HG03457 (cell line): ENCODE results near the gene DRAM2.

Source experiments
- ATAC-seq: cut with Tn5 transposase; IDR thresholded peaks from one replicate; pipeline ENCODE4 v1.9.1; 2021; ENCODE audit warnings: moderate number of reproducible peaks; ENCODE audit not compliant: unreplicated experiment

DRAM2 gene

GRCh38 chr1:111139956-111140679 is at the start of gene DRAM2, which contains the start of gene CEPT1:
Gene DRAM2, minus strand, starts transcription at chr1:111140093. Its CDS starts 8,539 bp downstream, at chr1:111131554.
Gene CEPT1, plus strand, starts transcription at chr1:111140223. Its CDS starts 7,492 bp downstream, at chr1:111147715.
- ATAC-seq, result peak; percentile 50

- ATAC-seq, result no peak
Observed at GRCh38 chr1:111184663-111185062, 44.8 kb upstream of the DRAM2 start.

- ATAC-seq, result no peak
Observed at GRCh38 chr1:111183308-111184069, 43.6 kb upstream of the DRAM2 start.

- ATAC-seq, result no peak
Observed at GRCh38 chr1:111182052-111182451, 42.2 kb upstream of the DRAM2 start.

GRCh38 chr1:111179968-111180533 is 40.2 kb upstream of the DRAM2 start:
- no peak for ATAC-seq

GRCh38 chr1:111176678-111177077 is 36.8 kb upstream of the DRAM2 start:
- ATAC-seq, result peak; percentile 55

- ATAC-seq, result no peak
Observed at GRCh38 chr1:111175349-111175748, 35.5 kb upstream of the DRAM2 start.

- ATAC-seq, result no peak
Observed at GRCh38 chr1:111174070-111174469, 34.2 kb upstream of the DRAM2 start.

- no peak for ATAC-seq
Observed at GRCh38 chr1:111172463-111172862, 32.6 kb upstream of the DRAM2 start.

- no peak for ATAC-seq
Observed at GRCh38 chr1:111164151-111164550, 24.3 kb upstream of the DRAM2 start.

GRCh38 chr1:111163363-111163762 is 23.5 kb upstream of the DRAM2 start:
- no peak for ATAC-seq

GRCh38 chr1:111162488-111162880 is 22.6 kb upstream of the DRAM2 start:
- ATAC-seq, result no peak

- no peak for ATAC-seq
Observed at GRCh38 chr1:111161843-111162487, 22.1 kb upstream of the DRAM2 start.

GRCh38 chr1:111157431-111157830 is 17.5 kb upstream of the DRAM2 start:
- ATAC-seq, result no peak

- no peak for ATAC-seq
Observed at GRCh38 chr1:111154021-111154999, 14.4 kb upstream of the DRAM2 start.

- ATAC-seq, result no peak
Observed at GRCh38 chr1:111151838-111152237, 11.9 kb upstream of the DRAM2 start.

GRCh38 chr1:111148376-111148881 is 8.5 kb upstream of the DRAM2 start:
- ATAC-seq, result no peak

- no peak for ATAC-seq
Observed at GRCh38 chr1:111147948-111148347, 8.1 kb upstream of the DRAM2 start.

- no peak for ATAC-seq
Observed at GRCh38 chr1:111145963-111146768, 6.3 kb upstream of the DRAM2 start.
